Natural killer cell (primary cell): ENCODE data around the gene HIBADH. TPM values are rescaled to one million over a fixed set of nuclear protein-coding genes. Genes with fewer than 3 reads are reported as not detected.

Source experiments
- ATAC-seq, 3 donors: fragments of 150-1000 bp in 2 of 3; fragments of 200-7000 bp in 1 of 3; cut with Tn5 transposase; 1 replicate in 1 of 3; 2 replicates in 2 of 3; pipeline ENCODE4 v1.10.0; 2021; ENCODE audit warnings: mild to moderate bottlenecking in 2 of 3, moderate library complexity in 2 of 3
- DNase-seq, 2 donors: peaks; one replicate each; pipeline versions ENCODE4 v3.0.0 to v3.0.0-alpha.2; 2013 to 2021; ENCODE audit warnings: mixed read lengths in 1 of 2
- H3K27ac ChIP-seq: one replicate; pipeline ENCODE4 v1.5.1; 2013; ENCODE audit warnings: mild to moderate bottlenecking, low read length
- H3K27me3 ChIP-seq: one replicate; pipeline ENCODE4 v1.6.1; 2013; ENCODE audit warnings: low read length; ENCODE audit not compliant: control insufficient read depth, insufficient read depth
- H3K36me3 ChIP-seq: one replicate; pipeline ENCODE4 v1.6.1; 2013; ENCODE audit warnings: low read length; ENCODE audit not compliant: control insufficient read depth, insufficient read depth
- H3K4me1 ChIP-seq: one replicate; pipeline ENCODE4 v1.6.1; 2013; ENCODE audit warnings: low read length; ENCODE audit not compliant: control insufficient read depth, insufficient read depth
- H3K4me3 ChIP-seq: one replicate; pipeline ENCODE4 v1.5.1; 2013; ENCODE audit warnings: low read length
- H3K9me3 ChIP-seq: one replicate; pipeline ENCODE4 v1.6.1; 2013; ENCODE audit warnings: low read length; ENCODE audit not compliant: control insufficient read depth, insufficient read depth
- H3K27ac Mint-ChIP-seq, 2 donors: one replicate each; pipeline ENCODE4 v1.8.0; 2022; ENCODE audit warnings: mild to moderate bottlenecking in 2 of 2, mixed read lengths in 2 of 2, moderate library complexity in 1 of 2
- H3K27me3 Mint-ChIP-seq, 2 donors: one replicate each; pipeline ENCODE4 v1.8.0; 2022; ENCODE audit warnings: low read depth in 2 of 2, mixed read lengths in 2 of 2
- H3K36me3 Mint-ChIP-seq: one replicate; pipeline ENCODE4 v1.8.0; 2022; ENCODE audit warnings: mixed read lengths
- H3K4me1 Mint-ChIP-seq, 2 donors: one replicate each; pipeline ENCODE4 v1.8.0; 2022; ENCODE audit warnings: mixed read lengths in 2 of 2
- H3K4me3 Mint-ChIP-seq: one replicate; pipeline ENCODE4 v1.8.0; 2022; ENCODE audit warnings: mild to moderate bottlenecking, moderate library complexity, mixed read lengths
- H3K9me3 Mint-ChIP-seq, 2 donors: one replicate each; pipeline ENCODE4 v1.8.0; 2022; ENCODE audit warnings: mixed read lengths in 2 of 2
- WGBS: methylation state at CpG from one replicate; pipeline ENCODE4 v1.1.7; 2013; ENCODE audit warnings: missing lambda C conversion rate; ENCODE audit not compliant: insufficient coverage; 5-methylcytosine and 5-hydroxymethylcytosine counted together
- intact Hi-C: fragments of 100-400 bp; cut with micrococcal nuclease; formaldehyde crosslinking; loops from one replicate; pipeline ENCODE4 v1.14.2; 2022
- total RNA-seq, 4 donors: library from RNA; stranded (reverse); fragments of 120-200 nt in 1 of 4; gene quantifications; one replicate each; pipeline versions ENCODE4 v1.2.3 to v1.2.4, GENCODE V29; 2013 to 2022
- TF ChIP-seq, protein P1 (sequence below): fragments of 200-600 bp; IDR thresholded peaks from one replicate; pipeline ENCODE4 v1.8.0; 2022; ENCODE audit warnings: antibody characterized with exemption

Gene HIBADH
- total RNA-seq, 3 donors from 2014 or later (not counting 1 experiment from before 2014, with no cell fraction given), result 8.0 to 9.9 (median 8.1) TPM

DNA sequence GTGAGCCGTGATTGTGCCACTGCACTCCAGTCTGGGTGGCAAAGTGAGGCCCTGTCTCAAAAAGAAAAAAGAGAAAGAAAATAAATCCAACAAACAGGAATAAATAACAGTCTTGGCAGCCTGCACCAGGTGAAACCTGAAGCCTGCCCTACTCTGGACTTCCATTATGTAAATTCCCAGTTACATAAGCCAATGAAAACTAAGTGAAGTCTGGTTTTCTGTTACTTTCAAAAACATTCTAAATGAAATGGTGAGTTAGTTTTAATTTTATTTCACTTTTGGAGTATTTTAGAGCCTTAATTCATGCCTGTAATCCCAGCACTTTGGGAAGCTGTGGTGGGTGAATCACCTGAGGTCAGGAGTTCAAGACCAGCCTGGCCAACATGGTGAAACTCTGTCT, 22.5 kb upstream of the HIBADH start:
- H3K9me3 Mint-ChIP-seq, result no peaks in the 10 kb centered on the region
- H3K36me3 Mint-ChIP-seq, result no peaks in the 10 kb centered on the region
- H3K4me3 ChIP-seq, result no peak overlapping the region
- intact Hi-C loops, result no loop called here
- H3K9me3 ChIP-seq, result no peaks in the 10 kb centered on the region
- no peaks in the 10 kb centered on the region for H3K36me3 ChIP-seq
- no peak overlapping the region for H3K27ac ChIP-seq
- WGBS, result 91% methylated on average over 1 of the region's 1 CpG
- DNase-seq, result no peak
- H3K27ac Mint-ChIP-seq, result no peak overlapping the region
- no peak for ATAC-seq
- H3K4me3 Mint-ChIP-seq, result no peak overlapping the region
- no peaks in the 10 kb centered on the region for H3K4me1 Mint-ChIP-seq
- peaks cover 20 to 27% of the 10 kb centered on the region in 2 donors for H3K27me3 Mint-ChIP-seq
- H3K4me1 ChIP-seq, result no peaks in the 10 kb centered on the region
- TF ChIP-seq, protein P1, sequence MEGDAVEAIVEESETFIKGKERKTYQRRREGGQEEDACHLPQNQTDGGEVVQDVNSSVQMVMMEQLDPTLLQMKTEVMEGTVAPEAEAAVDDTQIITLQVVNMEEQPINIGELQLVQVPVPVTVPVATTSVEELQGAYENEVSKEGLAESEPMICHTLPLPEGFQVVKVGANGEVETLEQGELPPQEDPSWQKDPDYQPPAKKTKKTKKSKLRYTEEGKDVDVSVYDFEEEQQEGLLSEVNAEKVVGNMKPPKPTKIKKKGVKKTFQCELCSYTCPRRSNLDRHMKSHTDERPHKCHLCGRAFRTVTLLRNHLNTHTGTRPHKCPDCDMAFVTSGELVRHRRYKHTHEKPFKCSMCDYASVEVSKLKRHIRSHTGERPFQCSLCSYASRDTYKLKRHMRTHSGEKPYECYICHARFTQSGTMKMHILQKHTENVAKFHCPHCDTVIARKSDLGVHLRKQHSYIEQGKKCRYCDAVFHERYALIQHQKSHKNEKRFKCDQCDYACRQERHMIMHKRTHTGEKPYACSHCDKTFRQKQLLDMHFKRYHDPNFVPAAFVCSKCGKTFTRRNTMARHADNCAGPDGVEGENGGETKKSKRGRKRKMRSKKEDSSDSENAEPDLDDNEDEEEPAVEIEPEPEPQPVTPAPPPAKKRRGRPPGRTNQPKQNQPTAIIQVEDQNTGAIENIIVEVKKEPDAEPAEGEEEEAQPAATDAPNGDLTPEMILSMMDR, result no peak
- peaks cover 2% of the 10 kb centered on the region for H3K27me3 ChIP-seq

DNA sequence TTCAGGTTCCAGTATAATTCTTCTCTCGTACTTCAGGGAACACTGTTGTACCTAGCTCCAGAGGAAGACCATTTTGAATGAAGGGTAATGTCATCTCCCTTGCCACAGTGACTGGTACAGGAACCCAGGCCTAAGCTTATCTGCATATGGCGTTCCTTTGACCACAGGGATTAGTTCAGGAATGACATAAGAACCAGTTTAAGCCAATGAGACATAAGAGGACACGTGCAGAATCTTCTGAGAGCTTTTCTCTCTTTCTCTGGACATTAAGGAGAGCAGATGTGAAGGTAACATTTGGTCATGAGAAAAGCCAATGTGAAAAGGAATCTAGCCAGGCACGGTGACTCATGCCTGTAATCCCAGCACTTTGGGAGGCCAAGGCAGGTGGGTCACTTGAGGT, 21.8 kb upstream of the HIBADH start:
- ATAC-seq (no peak), DNase-seq (no peak)
- H3K4me1 Mint-ChIP-seq, result no peaks in the 10 kb centered on the region
- no peaks in the 10 kb centered on the region for H3K9me3 ChIP-seq
- no peak overlapping the region for H3K4me3 Mint-ChIP-seq
- H3K4me1 ChIP-seq, result no peaks in the 10 kb centered on the region
- no peaks in the 10 kb centered on the region for H3K36me3 ChIP-seq
- H3K9me3 Mint-ChIP-seq, result no peaks in the 10 kb centered on the region
- H3K4me3 ChIP-seq, result no peak overlapping the region
- intact Hi-C loops, result no loop called here
- peaks cover 12 to 20% of the 10 kb centered on the region in 2 donors for H3K27me3 Mint-ChIP-seq
- H3K27ac Mint-ChIP-seq, result no peak overlapping the region
- TF ChIP-seq, protein P1, result no peak
- H3K27me3 ChIP-seq, result peaks cover 2% of the 10 kb centered on the region
- no peaks in the 10 kb centered on the region for H3K36me3 Mint-ChIP-seq
- 92% methylated on average over 4 of the region's 4 CpGs for WGBS
- H3K27ac ChIP-seq, result no peak overlapping the region

DNA sequence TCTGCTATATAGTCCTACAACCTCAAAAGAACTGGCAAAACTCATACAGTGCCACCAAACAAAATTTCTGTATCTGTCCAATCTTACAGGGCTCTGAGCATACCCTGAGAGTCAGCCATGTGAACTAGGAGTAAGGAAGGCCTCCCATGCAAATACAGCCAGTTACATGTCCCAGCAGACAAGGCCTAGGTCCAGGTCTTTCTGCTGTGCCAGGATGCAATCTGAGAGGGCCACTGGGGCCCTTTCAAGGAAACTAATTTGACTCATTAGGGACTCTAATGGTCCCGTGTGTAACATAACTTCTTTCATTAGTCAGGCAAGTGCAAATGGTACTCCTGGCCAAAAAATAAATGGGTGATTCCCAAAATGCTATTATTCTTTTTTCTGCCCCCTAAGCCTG, 17.9 kb upstream of the HIBADH start:
- ATAC-seq (no peak), DNase-seq (no peak)
- Histone ChIP-seq H3K27ac (no peak overlapping the region), H3K36me3 (no peaks in the 10 kb centered on the region), H3K4me3 (no peak overlapping the region), H3K4me1 (no peaks in the 10 kb centered on the region), H3K9me3 (no peaks in the 10 kb centered on the region), H3K27me3 (no peaks in the 10 kb centered on the region)
- intact Hi-C loops, result no loop called here
- Mint-ChIP-seq H3K36me3 (no peaks in the 10 kb centered on the region), H3K27me3 (peaks cover 0 to 9% of the 10 kb centered on the region in 2 donors), H3K4me3 (no peak overlapping the region), H3K4me1 (no peaks in the 10 kb centered on the region), H3K9me3 (no peaks in the 10 kb centered on the region), H3K27ac (no peak overlapping the region)
- TF ChIP-seq, protein P1, result no peak
- 83% methylated on average over 1 of the region's 1 CpG for WGBS

DNA sequence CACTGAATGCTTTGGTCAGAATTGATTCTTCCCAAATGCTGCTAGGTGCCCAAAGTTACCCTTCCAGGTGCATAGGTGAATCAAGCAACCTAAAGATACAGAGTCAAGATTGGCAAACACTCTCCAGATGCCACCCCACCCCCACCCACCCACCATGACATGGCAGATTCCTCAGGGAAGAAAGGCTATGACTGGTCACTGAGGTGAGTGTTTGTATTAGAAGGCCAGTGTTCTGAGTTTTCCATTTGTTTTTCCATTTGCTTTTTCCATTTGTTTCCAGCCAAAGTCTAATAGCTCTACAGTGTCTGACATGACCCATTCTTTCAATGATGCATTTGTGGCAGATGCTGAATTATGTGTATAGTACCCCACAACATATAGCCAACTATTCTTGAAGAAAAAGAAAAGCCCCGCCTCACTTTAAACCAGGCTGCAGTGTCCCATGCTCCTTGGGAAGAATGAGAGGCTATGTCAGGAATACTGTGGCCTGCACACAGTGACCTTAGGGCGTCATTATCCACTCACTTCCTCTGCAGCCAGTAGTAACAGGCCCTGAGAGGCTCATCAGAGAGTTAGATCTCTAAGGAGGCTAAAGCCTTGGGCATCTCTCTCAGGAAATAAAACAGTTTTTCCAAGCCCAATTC, 16.1 kb upstream of the HIBADH start:
- H3K27ac Mint-ChIP-seq, result no peak overlapping the region
- H3K4me1 Mint-ChIP-seq, result no peaks in the 10 kb centered on the region
- H3K9me3 Mint-ChIP-seq, result no peaks in the 10 kb centered on the region
- H3K36me3 Mint-ChIP-seq, result no peaks in the 10 kb centered on the region
- DNase-seq (no peak), ATAC-seq (no peak)
- no peaks in the 10 kb centered on the region for H3K4me1 ChIP-seq
- no peak overlapping the region for H3K27ac ChIP-seq
- H3K36me3 ChIP-seq, result no peaks in the 10 kb centered on the region
- H3K9me3 ChIP-seq, result no peaks in the 10 kb centered on the region
- 87% methylated on average over 1 of the region's 2 CpGs for WGBS
- no peak overlapping the region for H3K4me3 Mint-ChIP-seq
- no peak overlapping the region for H3K4me3 ChIP-seq
- TF ChIP-seq, protein P1, result no peak
- intact Hi-C loops, result no loop called here
- peaks cover 0 to 9% of the 10 kb centered on the region in 2 donors for H3K27me3 Mint-ChIP-seq
- H3K27me3 ChIP-seq, result no peaks in the 10 kb centered on the region
